HepG2 (cell line): ENCODE measurements around the gene DDX39B. TPM values are rescaled to one million over a fixed set of nuclear protein-coding genes. Genes with fewer than 3 reads are reported as not detected.
A peak's percentile ranks its signal among the peaks of the same experiment; 100 is the strongest.

ENCODE experiments used
- CENPX ChIP-seq: sonication (generic); formaldehyde crosslinking; IDR thresholded peaks from 2 replicates; pipeline ENCODE4 v1.9.0; 2021; ENCODE audit warnings: mild to moderate bottlenecking, missing genetic modification reagents, moderate library complexity
- HMG20A ChIP-seq: IDR thresholded peaks from 2 replicates; pipeline ENCODE4 v1.6.1; 2016; ENCODE audit warnings: borderline replicate concordance
- HMGXB4 ChIP-seq, 2 experiments: sonication (generic) in 1 of 2; formaldehyde crosslinking in 1 of 2; IDR thresholded peaks; 2 replicates each; pipeline versions ENCODE4 v1.4.0 to v1.6.1; 2018 to 2020; ENCODE audit warnings: missing genetic modification reagents in 2 of 2, borderline replicate concordance in 1 of 2, low read depth in 1 of 2, mild to moderate bottlenecking in 1 of 2, missing biosample characterization in 1 of 2
- HOMEZ ChIP-seq: IDR thresholded peaks from 2 replicates; pipeline ENCODE4 v1.6.1; 2016; ENCODE audit warnings: low read depth
- KLF9 ChIP-seq: IDR thresholded peaks from 2 replicates; pipeline ENCODE4 v1.6.1; 2016; ENCODE audit warnings: low read depth
- MAZ ChIP-seq, 2 experiments: sonication (generic) in 1 of 2; formaldehyde crosslinking in 1 of 2; IDR thresholded peaks; 2 replicates each; pipeline versions ENCODE4 v1.5.0 to v1.6.1; 2012 to 2020; ENCODE audit warnings: low read depth in 2 of 2, mild to moderate bottlenecking in 2 of 2, borderline replicate concordance in 1 of 2, improper control_type of control experiment in 1 of 2, low read length in 1 of 2, missing genetic modification reagents in 1 of 2, moderate library complexity in 1 of 2
- MED8 ChIP-seq: sonication (generic); formaldehyde crosslinking; IDR thresholded peaks from 2 replicates; pipeline ENCODE4 v1.8.1; 2023; ENCODE audit warnings: mild to moderate bottlenecking, missing genetic modification reagents; ENCODE audit not compliant: insufficient replicate concordance
- MYNN ChIP-seq: sonication (generic); formaldehyde crosslinking; IDR thresholded peaks from 2 replicates; pipeline ENCODE4 v1.4.0; 2020; ENCODE audit warnings: mild to moderate bottlenecking, low read depth, missing genetic modification reagents
- NFKBIZ ChIP-seq: IDR thresholded peaks from 2 replicates; pipeline ENCODE4 v1.6.1; 2018; ENCODE audit warnings: missing genetic modification reagents, missing compliant biosample characterization
- SAFB2 ChIP-seq: sonication (generic); formaldehyde crosslinking; IDR thresholded peaks from 2 replicates; pipeline ENCODE4 v1.5.1; 2020; ENCODE audit warnings: missing genetic modification reagents, low read depth, mild to moderate bottlenecking, borderline replicate concordance
- THAP7 ChIP-seq: sonication (generic); formaldehyde crosslinking; IDR thresholded peaks from 2 replicates; pipeline ENCODE4 v1.8.1; 2023; ENCODE audit warnings: mild to moderate bottlenecking, missing genetic modification reagents
- ZFP36L2 ChIP-seq: sonication (generic); formaldehyde crosslinking; IDR thresholded peaks from 2 replicates; pipeline ENCODE4 v1.4.0; 2020; ENCODE audit warnings: missing genetic modification reagents
- ZNF230 ChIP-seq: sonication (generic); formaldehyde crosslinking; IDR thresholded peaks from 2 replicates; pipeline ENCODE4 v1.4.0; 2020; ENCODE audit warnings: mild to moderate bottlenecking, missing genetic modification reagents
- ZNF543 ChIP-seq: sonication (generic); formaldehyde crosslinking; IDR thresholded peaks from 2 replicates; pipeline ENCODE4 v1.4.0; 2020; ENCODE audit warnings: mild to moderate bottlenecking, missing genetic modification reagents
- ZNF709 ChIP-seq: sonication (generic); formaldehyde crosslinking; IDR thresholded peaks from 2 replicates; pipeline ENCODE4 v1.5.0; 2020; ENCODE audit warnings: mild to moderate bottlenecking, missing genetic modification reagents
- ZNF720 ChIP-seq: sonication (generic); formaldehyde crosslinking; IDR thresholded peaks from 2 replicates; pipeline ENCODE4 v1.4.0; 2020; ENCODE audit warnings: missing genetic modification reagents
- ZNF780A ChIP-seq: sonication (generic); formaldehyde crosslinking; IDR thresholded peaks from 2 replicates; pipeline ENCODE4 v1.8.0; 2022; ENCODE audit warnings: mild to moderate bottlenecking, missing genetic modification reagents, moderate library complexity
- polyA plus RNA-seq, 8 experiments: library from polyadenylated mRNA; depleted of rRNA in 3 of 8; stranded (reverse) in 7 of 8; unstranded in 1 of 8; fragments of >200 nt; fragmentation: Illumina TruSeq in 4 of 8; extraction: Trizol in 4 of 8; gene quantifications; 2 replicates each; pipeline versions ENCODE4 v1.2.1 to v1.2.3, GENCODE V29; 2011 to 2016; ENCODE audit warnings: low read depth in 4 of 8, missing spikeins in 1 of 8, mixed read lengths in 1 of 8; ENCODE audit not compliant: insufficient read depth in 1 of 8
- total RNA-seq, 5 experiments: library from RNA; depleted of rRNA; stranded (reverse); fragments of >200 nt; fragmentation: Illumina TruSeq; extraction: Trizol; gene quantifications; 2 replicates each; pipeline ENCODE4 v1.2.3, GENCODE V29; 2016; ENCODE audit warnings: low read depth in 1 of 5
- TF ChIP-seq, protein P1 (sequence below): sonication (generic); formaldehyde crosslinking; IDR thresholded peaks from 2 replicates; pipeline ENCODE4 v1.4.0; 2020; ENCODE audit warnings: missing genetic modification reagents, borderline replicate concordance
- TF ChIP-seq, protein P2 (sequence below): sonication (generic); formaldehyde crosslinking; IDR thresholded peaks from 2 replicates; pipeline ENCODE4 v1.9.0; 2021; ENCODE audit warnings: missing genetic modification reagents, mild to moderate bottlenecking, borderline replicate concordance
- TF ChIP-seq, protein P3 (sequence below): sonication (generic); formaldehyde crosslinking; IDR thresholded peaks from 2 replicates; pipeline ENCODE4 v1.5.1; 2020; ENCODE audit warnings: missing genetic modification reagents, mild to moderate bottlenecking, borderline replicate concordance

Gene DDX39B
- total and polyA plus RNA-seq, 2 of the 13 experiments (the other 11 are each of a cell fraction or from before 2014, with no cell fraction given): 570 to 678 TPM

GRCh38 chr6:31547727-31548543 lies 6.1 kb upstream of the DDX39B start (continued):
- TF ChIP-seq ZNF720 (CRISPR knock-in tag) (no peak), CENPX (CRISPR knock-in tag) (no peak), MAZ (IDR thresholded peaks at IDR 0.05; ENCODE audit: borderline replicate concordance, low read depth, low read length) (no peak), MAZ (CRISPR knock-in tag; IDR thresholded peaks at IDR 0.05; ENCODE audit: low read depth) (peak; percentile 30), KLF9 (CRISPR knock-in tag) (no peak), THAP7 (no peak), HOMEZ (CRISPR knock-in tag) (no peak), ZNF230 (no peak), ZNF709 (CRISPR knock-in tag) (no peak), HMG20A (CRISPR knock-in tag) (no peak), ZFP36L2 (CRISPR knock-in tag) (no peak), HMGXB4 (CRISPR knock-in tag; IDR thresholded peaks at IDR 0.05; ENCODE audit: borderline replicate concordance in 1 of 2, low read depth in 1 of 2) (no peak; a peak in 1 of 4 replicates), MYNN (no peak), ZNF780A (no peak), NFKBIZ (CRISPR knock-in tag) (no peak), MED8 (CRISPR knock-in tag) (no peak), SAFB2 (CRISPR knock-in tag) (no peak), ZNF543 (CRISPR knock-in tag) (no peak)
- TF ChIP-seq, protein P1, sequence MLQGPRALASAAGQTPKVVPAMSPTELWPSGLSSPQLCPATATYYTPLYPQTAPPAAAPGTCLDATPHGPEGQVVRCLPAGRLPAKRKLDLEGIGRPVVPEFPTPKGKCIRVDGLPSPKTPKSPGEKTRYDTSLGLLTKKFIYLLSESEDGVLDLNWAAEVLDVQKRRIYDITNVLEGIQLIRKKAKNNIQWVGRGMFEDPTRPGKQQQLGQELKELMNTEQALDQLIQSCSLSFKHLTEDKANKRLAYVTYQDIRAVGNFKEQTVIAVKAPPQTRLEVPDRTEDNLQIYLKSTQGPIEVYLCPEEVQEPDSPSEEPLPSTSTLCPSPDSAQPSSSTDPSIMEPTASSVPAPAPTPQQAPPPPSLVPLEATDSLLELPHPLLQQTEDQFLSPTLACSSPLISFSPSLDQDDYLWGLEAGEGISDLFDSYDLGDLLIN (CRISPR knock-in tag): no peak
- TF ChIP-seq, protein P2, sequence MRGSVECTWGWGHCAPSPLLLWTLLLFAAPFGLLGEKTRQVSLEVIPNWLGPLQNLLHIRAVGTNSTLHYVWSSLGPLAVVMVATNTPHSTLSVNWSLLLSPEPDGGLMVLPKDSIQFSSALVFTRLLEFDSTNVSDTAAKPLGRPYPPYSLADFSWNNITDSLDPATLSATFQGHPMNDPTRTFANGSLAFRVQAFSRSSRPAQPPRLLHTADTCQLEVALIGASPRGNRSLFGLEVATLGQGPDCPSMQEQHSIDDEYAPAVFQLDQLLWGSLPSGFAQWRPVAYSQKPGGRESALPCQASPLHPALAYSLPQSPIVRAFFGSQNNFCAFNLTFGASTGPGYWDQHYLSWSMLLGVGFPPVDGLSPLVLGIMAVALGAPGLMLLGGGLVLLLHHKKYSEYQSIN: no peak
- TF ChIP-seq, protein P3, sequence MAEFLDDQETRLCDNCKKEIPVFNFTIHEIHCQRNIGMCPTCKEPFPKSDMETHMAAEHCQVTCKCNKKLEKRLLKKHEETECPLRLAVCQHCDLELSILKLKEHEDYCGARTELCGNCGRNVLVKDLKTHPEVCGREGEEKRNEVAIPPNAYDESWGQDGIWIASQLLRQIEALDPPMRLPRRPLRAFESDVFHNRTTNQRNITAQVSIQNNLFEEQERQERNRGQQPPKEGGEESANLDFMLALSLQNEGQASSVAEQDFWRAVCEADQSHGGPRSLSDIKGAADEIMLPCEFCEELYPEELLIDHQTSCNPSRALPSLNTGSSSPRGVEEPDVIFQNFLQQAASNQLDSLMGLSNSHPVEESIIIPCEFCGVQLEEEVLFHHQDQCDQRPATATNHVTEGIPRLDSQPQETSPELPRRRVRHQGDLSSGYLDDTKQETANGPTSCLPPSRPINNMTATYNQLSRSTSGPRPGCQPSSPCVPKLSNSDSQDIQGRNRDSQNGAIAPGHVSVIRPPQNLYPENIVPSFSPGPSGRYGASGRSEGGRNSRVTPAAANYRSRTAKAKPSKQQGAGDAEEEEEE (CRISPR knock-in tag): 0 out of 2 replicates have a peak, but pooled peaks have one; percentile 6
